K562 (cell line): ENCODE results near the gene IGF2BP3.

Experiments used
- BMI1 ChIP-seq: fragments of 150-350 bp; IDR thresholded peaks from 2 replicates; pipeline ENCODE4 v1.6.1; 2014; ENCODE audit warnings: low read length
- EP300 ChIP-seq: IDR thresholded peaks from 2 replicates; pipeline ENCODE4 v1.6.1; 2012; ENCODE audit warnings: low read length, improper control_type of control experiment
- FOXM1 ChIP-seq, 2 experiments: fragments of 450-650 bp in 1 of 2; sonication (generic) in 1 of 2; formaldehyde crosslinking in 1 of 2; IDR thresholded peaks; 2 replicates each; pipeline versions ENCODE4 v1.6.1 to v1.9.0; 2017 to 2022; ENCODE audit warnings: low read depth in 2 of 2, mild to moderate bottlenecking in 2 of 2, missing genetic modification reagents in 1 of 2, moderate library complexity in 1 of 2
- HDAC6 ChIP-seq: IDR thresholded peaks from 2 replicates; pipeline ENCODE4 v1.6.1; 2012; ENCODE audit warnings: low read depth, mild to moderate bottlenecking, control low read depth, inconsistent platforms, low read length, moderate library complexity
- LEF1 ChIP-seq: fragments of 450-650 bp; IDR thresholded peaks from 2 replicates; pipeline ENCODE4 v1.6.1; 2016; ENCODE audit warnings: mild to moderate bottlenecking
- MAFF ChIP-seq: IDR thresholded peaks from 2 replicates; pipeline ENCODE4 v1.6.1; 2012; ENCODE audit warnings: low read length, improper control_type of control experiment
- NFRKB ChIP-seq: fragments of 450-650 bp; IDR thresholded peaks from 2 replicates; pipeline ENCODE4 v1.6.1; 2016; ENCODE audit warnings: low read depth
- POLR2A ChIP-seq: fragments of 450-650 bp; conservative IDR thresholded peaks from 2 replicates; pipeline ENCODE4 v1.6.1; 2016
- SMARCC2 ChIP-seq: fragments of 450-650 bp; IDR thresholded peaks from 2 replicates; pipeline ENCODE4 v1.6.1; 2017; ENCODE audit warnings: antibody characterized with exemption, moderate library complexity, mild to moderate bottlenecking, low read depth
- ZBTB17 ChIP-seq: fragments of 450-650 bp; formaldehyde crosslinking; IDR thresholded peaks from 2 replicates; pipeline ENCODE4 v1.4.0; 2020; ENCODE audit warnings: mild to moderate bottlenecking
- ZNF121 ChIP-seq: sonication (generic); formaldehyde crosslinking; conservative IDR thresholded peaks from 2 replicates; pipeline ENCODE4 v1.8.0; 2022; ENCODE audit warnings: missing genetic modification reagents
- TF ChIP-seq, protein P1 (sequence below): sonication (generic); formaldehyde crosslinking; IDR thresholded peaks from 2 replicates; pipeline ENCODE4 v1.8.1; 2023; ENCODE audit warnings: mild to moderate bottlenecking, missing genetic modification reagents, moderate library complexity
- TF ChIP-seq, protein P2 (sequence below), 3 experiments: IDR thresholded peaks in 2 of 3; conservative IDR thresholded peaks in 1 of 3; 2 replicates each; pipeline ENCODE4 v1.5.1; 2011 to 2012; ENCODE audit warnings: low read length in 3 of 3, mild to moderate bottlenecking in 3 of 3, control low read depth in 2 of 3, improper control_type of control experiment in 1 of 3, inconsistent platforms in 1 of 3, low read depth in 1 of 3, mixed read lengths in 1 of 3, moderate library complexity in 1 of 3; ENCODE audit not compliant: insufficient read depth in 2 of 3
- TF ChIP-seq, protein P3 (sequence below): sonication (generic); formaldehyde crosslinking; IDR thresholded peaks from 2 replicates; pipeline ENCODE4 v1.8.0; 2023; ENCODE audit warnings: mild to moderate bottlenecking, missing genetic modification reagents

DNA sequence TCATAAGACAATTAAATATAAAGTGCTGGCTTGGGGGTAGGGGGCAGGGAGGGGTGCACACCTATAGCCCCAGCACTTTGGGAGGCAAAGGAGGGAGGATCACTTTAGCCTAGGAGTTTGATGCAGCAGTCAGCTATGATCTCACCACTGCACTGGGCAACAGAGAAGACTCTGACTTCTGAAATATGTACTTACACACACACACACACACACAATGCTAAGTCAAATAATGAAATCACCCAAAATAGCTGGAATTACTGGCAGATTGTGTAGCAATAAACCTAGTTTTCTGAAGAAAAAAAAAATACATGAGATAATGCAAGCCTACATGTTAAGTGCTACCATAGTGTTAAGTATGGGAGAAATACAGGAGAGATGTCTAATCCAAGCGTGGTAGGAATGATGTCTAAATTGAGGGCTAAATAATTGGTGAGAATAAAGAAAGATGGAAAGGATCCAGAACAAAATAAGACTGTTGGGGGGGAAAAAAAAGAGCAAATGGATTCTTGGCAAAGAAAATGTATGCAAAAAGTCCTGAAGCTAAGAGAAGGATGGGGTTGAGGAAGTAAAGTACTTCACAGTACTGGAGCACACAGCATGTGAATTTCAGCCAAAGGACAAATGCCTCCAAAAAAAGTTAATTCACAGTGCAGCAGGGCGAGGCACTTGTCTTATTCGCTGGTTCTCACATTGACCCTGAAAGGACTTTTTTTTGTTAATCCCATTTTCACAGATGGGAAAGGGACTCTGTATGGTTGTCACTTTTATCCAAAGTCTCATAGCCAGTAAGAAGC, 73.9 kb downstream of the IGF2BP3 start:
- TF ChIP-seq, protein P1, sequence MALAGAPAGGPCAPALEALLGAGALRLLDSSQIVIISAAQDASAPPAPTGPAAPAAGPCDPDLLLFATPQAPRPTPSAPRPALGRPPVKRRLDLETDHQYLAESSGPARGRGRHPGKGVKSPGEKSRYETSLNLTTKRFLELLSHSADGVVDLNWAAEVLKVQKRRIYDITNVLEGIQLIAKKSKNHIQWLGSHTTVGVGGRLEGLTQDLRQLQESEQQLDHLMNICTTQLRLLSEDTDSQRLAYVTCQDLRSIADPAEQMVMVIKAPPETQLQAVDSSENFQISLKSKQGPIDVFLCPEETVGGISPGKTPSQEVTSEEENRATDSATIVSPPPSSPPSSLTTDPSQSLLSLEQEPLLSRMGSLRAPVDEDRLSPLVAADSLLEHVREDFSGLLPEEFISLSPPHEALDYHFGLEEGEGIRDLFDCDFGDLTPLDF (CRISPR knock-in tag): no peak
- TF ChIP-seq BMI1 (no peak), HDAC6 (no peak), NFRKB (no peak), EP300 (no peak), SMARCC2 (no peak), FOXM1 (IDR thresholded peaks at IDR 0.05; ENCODE audit: low read depth) (no peak), FOXM1 (CRISPR knock-in tag; IDR thresholded peaks at IDR 0.05; ENCODE audit: low read depth) (no peak), POLR2A (no peak), LEF1 (no peak), ZNF121 (CRISPR knock-in tag) (no peak), ZBTB17 (CRISPR knock-in tag) (no peak), MAFF (no peak)
- TF ChIP-seq, protein P2, sequence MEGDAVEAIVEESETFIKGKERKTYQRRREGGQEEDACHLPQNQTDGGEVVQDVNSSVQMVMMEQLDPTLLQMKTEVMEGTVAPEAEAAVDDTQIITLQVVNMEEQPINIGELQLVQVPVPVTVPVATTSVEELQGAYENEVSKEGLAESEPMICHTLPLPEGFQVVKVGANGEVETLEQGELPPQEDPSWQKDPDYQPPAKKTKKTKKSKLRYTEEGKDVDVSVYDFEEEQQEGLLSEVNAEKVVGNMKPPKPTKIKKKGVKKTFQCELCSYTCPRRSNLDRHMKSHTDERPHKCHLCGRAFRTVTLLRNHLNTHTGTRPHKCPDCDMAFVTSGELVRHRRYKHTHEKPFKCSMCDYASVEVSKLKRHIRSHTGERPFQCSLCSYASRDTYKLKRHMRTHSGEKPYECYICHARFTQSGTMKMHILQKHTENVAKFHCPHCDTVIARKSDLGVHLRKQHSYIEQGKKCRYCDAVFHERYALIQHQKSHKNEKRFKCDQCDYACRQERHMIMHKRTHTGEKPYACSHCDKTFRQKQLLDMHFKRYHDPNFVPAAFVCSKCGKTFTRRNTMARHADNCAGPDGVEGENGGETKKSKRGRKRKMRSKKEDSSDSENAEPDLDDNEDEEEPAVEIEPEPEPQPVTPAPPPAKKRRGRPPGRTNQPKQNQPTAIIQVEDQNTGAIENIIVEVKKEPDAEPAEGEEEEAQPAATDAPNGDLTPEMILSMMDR (IDR thresholded peaks at IDR 0.05 in 2 of 3, conservative IDR thresholded peaks at IDR 0.05 in 1 of 3; ENCODE audit: insufficient read depth in 2 of 3, low read depth in 1 of 3, low read length in 3 of 3): no peak
- TF ChIP-seq, protein P3, sequence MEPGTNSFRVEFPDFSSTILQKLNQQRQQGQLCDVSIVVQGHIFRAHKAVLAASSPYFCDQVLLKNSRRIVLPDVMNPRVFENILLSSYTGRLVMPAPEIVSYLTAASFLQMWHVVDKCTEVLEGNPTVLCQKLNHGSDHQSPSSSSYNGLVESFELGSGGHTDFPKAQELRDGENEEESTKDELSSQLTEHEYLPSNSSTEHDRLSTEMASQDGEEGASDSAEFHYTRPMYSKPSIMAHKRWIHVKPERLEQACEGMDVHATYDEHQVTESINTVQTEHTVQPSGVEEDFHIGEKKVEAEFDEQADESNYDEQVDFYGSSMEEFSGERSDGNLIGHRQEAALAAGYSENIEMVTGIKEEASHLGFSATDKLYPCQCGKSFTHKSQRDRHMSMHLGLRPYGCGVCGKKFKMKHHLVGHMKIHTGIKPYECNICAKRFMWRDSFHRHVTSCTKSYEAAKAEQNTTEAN (CRISPR knock-in tag): no peak
